Measurements from ENCODE around the gene PDK2.

The PDK2 gene

DNA sequence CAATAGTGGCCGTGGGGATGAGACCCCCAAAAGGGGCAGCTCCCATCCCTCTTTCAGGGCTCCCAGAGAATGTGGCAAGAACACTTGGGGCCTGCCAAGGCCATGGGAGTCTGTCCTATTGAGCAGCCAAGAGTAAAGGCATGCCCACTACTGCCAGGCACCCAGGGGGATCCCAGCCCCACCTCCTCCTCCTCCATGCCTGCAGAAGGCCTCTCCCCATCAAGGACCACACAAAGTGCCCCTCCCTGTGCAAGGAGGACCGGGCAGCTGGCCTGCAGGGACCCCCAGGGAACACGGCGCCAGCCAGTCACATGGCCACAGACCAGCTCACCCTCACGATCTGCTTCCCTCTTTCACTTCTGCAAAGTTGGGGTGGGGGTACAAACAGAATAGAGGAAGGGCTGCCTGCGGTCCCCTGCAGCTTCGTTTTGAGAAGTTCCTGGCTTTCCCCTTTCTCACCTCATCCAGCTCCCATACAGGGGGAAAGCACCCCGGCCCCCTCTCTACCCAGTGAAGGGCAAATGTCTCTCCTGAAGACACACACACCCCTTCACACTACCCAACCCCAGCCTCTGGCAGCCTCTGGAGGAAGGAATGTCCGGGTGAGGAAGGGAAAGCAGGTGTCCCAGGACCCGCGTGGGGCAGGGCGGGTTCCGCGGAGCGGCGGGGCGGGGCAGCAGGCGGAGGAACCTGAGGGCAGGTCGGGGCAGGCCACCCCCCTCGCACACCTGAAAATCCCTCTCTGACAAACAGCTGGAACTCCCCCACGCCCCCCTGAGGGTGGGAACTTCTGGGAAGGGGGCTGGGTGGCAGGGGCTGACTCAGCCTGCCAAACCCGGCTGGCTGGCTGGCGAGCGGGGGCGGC is 53.3 kb downstream of the PDK2 start:
- in situ Hi-C loops (cut with MboI; ENCODE audit: low sequenced_read_pairs), result no loop called here

DNA sequence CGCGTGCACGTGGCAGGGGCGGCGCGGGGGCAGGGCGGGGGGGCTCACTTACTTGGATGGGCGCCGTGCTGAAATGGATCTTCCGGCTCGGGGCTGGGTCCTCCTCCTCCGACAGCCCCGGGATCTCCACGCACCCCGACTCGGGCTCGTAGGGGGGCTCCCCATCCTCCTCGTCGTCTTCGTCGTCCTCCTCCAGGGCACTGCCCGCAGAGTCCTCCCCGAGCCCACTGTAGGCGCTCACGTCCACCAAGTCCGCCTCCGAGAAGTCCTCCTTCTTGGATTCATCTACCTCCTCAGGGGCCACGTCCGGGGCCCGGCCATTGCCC is 53.9 kb downstream of the PDK2 start:
- in situ Hi-C loops (cut with MboI; ENCODE audit: low sequenced_read_pairs), result no loop called here

DNA sequence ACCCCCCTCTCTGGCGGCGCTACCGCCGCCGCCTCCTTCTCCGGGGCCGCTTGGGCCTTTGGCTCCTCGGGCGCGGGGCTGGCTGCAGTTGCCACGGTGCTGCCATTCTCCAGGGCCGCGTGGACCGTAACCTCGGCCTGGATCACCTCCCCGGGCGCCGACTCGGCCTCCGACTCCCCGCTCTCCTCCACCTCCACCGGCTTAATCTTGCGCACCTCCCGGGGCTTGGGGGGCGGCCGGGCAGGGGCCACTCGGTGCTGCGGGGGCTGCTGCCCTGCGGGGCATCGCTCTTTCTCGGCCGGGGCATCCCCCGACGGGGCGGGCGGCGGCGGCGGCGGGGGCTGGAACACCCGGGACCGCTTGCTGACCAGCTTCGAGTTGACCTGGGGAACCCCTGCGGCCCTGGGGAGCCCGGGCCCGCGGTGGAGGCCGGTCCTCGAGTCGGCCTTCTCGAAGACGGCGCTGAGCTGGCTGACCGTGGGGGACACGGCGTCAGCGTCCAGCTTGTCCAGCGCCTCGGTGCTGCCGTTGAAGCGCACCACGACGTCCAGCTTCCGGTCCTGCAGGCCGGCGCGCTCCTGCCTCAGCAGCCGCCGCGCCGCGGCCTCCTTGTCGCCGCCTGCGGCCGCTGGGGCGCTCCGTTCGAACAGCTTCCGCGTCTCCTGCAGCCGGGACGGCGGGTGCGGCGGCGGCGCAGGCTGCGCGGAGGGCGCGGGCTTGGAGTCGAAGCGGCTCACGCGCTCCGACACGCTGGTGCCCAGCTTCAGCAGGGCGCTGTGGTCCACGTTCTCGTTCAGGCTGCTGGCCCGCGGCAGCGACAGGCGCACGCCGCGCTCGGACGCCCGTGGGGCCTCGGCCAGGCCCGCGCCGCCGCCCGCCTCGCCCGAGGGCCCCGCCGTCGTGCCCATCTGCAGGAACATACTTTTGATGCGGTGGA is 54.5 kb downstream of the PDK2 start:
- in situ Hi-C loops (cut with MboI; ENCODE audit: low sequenced_read_pairs), result no loop called here

DNA sequence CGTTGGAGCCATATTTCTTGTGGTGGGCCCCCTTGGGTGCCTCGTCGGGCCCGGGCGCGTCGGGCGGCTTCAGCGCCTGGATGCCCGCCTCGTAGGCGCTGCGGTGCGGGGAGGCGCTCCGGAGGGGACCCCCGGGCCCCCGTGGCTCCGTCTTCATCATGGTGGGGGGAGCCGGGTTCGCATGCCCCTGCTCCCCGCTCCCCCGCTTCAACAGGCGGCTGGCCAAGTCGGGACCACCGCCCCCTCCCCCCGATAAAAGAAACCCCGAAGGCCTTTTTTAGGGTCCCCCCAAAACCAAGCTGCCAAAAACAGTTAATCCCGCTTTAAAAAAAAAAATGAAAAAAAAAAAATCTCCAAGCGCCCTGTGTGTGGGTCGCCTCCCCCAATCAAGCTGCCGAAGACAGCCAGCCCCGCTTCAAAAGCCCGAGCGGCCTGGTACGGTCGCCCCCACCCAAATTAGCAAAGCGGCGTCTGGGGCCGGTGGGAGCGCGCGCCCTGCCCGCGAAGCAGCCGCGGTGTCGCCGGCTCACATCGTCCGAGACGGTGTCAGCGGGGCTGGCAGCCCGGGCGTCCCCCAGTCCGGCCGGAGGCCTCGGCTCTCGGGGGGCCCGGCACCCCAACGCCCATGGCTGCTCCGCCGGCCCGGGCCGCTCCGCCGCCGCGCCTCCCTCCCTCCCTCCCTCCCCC is 55.3 kb downstream of the PDK2 start, which contains the start of gene PPP1R9B:
Gene PPP1R9B, minus strand, starts transcription at position 324 of the 687 bp plus-strand sequence. Its CDS starts 164 bp downstream, at position 160.
- in situ Hi-C loops (cut with MboI; ENCODE audit: low sequenced_read_pairs), result no loop called here

DNA sequence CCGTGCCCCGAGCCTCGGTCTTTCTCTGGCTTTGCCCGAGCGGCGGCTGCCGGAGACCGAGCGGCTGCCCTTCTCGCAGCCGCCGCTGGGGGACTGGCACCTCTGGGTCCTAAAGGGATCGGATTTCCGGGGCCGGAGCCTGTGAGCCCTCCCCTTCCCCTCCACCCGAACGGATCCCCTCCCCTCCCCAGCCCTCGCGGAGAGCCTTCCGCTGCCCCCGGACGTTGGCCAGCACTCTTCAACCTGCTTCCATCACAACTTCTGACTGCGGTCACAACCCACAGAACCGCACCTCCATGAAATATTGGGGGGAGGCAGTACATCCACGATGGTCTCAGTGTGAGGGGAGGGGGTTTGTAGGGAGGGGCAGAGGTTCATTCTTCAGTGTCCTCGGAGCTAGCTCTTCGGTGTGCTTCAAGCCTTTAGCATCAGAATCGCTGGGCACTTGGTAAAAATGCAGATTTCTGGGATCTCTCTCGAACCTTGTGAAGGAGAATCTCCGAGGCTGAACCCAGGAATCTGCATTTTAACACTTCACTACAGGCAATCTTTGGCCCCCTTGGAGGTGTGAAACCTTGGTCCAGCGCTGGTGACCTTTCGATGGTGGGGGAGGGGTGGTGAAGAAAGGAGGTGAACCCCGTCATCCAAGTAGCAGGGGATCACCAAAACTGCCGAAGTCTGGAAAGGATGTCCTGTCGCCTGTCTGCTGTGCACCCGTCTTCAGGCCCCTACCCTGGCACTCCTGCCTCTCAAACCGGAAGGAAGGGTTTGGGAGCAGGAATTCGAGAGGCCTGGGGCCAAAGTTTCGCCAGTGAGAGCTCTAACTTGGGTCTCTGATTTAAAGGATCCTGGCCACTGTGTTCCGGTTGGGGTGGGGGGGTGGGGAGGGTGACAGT is 56.1 kb downstream of the PDK2 start:
- in situ Hi-C loops (cut with MboI; ENCODE audit: low sequenced_read_pairs), result no loop called here

DNA sequence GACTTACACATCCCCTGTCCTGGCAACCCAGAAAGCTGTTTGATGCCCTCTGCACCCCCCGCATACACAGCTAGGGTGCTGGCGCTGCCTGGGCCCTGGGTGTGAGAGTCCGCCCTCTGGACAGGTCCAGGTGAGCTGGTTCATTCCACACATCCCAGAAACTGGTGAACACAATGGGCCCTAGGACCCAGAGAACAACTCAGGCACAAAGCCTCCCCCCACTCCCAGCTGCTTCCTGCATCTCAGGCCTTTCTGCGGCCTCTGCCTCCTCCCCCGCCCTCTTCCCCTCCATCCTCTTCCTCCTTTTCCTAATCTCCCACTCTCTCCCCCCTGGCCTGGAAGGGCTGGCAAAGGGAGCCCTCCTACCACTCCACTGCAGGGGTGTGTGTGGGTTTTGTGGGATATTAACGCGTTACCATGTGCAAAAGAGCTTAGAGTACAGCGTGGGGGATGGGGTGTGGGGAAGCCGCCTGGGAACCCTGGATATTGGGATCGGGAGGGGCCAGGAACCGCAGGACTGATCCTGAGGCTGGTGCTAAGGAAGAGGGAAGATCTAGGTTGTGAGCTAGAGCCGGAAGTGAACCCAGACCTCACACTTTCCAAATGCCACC is 56.9 kb downstream of the PDK2 start:
- in situ Hi-C loops (cut with MboI; ENCODE audit: low sequenced_read_pairs), result no loop called here

DNA sequence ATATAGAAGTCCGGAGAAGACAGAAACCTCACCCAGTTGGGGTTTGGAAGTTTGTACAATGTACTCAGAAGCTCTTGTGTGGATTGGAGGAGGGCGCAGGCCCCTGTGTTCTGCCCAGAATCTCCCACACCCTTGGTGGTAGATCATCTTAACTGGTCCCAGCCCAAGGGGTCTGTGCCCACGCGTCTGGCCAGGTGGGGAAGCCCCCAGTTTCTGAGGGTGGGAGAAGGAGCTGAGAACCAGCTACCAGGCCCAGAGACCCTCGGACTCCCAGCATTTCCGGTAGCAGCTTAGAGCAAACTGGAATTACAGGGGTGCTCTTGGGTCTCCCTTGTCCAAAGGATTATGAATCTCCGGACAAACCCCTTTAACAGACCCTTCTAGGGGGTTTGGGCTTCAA is 57.6 kb downstream of the PDK2 start:
- in situ Hi-C loops (cut with MboI; ENCODE audit: low sequenced_read_pairs), result no loop called here

DNA sequence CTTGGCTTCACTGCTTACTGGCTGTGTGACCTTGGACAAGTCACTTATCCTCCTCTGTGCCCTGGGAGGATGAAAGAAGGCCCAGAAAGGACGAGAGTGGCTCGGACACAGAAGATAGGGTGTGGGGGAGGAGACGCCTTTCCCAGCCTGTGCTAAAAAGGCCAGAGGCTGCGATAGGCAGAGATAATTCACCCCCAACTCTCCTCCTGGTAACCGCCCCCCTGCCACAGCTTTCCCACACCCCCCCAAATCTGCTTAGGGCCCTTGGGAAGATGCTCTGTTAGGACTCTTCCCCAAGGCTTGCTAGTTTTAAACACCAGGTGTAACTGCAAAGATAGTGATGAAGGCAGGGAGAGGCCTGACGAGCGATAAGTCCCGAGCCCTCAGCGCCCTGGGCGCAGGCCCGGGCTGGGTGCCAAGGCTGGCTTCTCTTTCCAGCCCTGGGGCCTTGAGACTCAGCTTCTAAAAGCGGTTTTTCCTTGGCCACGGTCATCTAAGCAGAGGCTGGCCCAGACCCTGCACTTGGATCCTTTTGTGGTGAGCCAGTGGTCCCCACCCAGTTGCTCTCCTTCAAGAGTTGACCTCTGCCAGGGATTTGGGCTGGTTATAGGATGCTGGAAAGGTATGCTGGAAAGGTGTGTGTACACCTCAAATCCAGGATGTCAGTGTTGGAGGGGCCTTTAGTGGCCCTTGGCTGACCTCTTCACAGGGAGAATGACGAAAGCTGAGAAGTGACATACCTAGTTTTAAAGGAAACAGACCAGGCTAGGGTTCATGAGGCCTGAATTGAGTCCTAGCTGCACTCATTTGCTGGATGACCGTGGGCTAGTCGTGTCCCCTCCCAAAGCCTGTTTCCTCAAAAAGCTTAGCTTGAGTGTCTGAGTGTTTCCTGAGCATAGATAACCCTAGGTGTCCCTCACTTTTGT is 58.8 kb downstream of the PDK2 start:
- in situ Hi-C loops (cut with MboI; ENCODE audit: low sequenced_read_pairs), result no loop called here

DNA sequence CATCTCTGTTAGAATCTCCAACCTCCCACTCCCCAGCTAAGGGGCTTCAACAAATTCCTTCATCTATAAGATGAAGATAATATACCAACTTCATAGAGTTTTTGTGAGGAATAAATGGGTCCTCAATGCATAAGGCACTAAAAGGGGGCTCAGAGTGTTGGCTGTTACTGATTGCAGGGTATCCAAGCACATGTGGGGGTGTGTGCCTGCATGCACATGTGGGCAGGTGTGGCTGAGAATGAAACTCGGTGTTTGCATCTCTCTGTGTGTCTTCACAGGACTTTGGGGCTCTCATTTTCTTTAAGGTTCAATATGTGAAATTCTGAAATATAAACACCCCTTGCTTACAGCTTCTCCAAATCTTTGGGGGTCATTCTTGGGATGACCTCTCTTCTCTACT is 59.5 kb downstream of the PDK2 start:
- in situ Hi-C loops (cut with MboI; ENCODE audit: low sequenced_read_pairs), result no loop called here

DNA sequence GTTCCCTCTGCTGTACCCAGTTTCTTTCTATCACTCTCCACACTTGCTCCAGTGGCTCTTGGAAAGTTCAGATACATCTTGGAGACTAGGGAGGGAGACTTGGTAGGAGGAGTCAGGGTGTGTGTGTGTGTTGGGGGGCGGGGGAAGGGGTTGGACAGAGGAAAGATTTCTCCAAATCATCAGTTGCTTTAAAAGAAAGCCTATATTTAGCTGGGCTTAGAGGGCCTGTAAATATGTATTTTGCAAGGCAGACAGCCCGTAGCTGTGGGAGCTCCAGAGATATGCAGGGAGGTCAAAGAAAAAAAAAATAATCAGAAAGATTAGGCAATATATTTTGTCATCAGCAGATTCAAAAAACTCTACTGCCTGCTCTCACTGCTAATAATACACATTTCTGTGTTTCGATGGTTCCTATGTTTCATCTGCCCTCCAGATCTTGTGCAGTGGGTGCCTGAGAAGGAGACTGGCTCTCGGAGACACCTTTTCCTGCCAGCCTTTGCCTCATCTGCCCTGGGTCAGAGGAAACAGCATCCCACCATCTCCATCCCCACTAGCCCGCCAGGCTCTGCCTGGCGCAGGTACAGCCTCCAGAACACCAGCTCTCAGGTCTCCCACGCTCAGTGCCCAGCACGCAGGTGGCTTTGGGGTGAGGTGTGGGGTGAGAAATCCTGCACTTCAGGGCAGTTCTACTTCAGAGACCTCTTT is 60.1 kb downstream of the PDK2 start:
- in situ Hi-C loops (cut with MboI; ENCODE audit: low sequenced_read_pairs), result no loop called here

DNA sequence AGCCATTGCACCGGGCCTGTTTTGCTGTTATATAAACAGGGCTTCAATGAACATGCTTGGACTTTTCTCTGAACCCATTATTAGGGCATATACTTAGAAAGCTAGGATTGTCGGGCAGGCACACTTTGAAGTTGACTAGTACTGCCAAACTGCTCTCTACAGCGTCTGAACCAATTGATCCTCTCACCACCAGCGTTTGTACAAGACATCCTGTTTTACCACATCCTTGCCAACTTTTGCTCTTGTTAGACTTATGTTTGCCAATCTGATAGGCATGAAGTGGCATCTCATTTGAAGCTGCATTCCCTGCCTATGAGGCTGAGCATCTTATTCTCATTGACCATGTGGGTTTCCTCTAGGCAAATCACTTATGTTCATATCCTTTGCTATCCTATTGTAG is 62.7 kb downstream of the PDK2 start:
- in situ Hi-C loops (cut with MboI; ENCODE audit: low sequenced_read_pairs), result no loop called here

DNA sequence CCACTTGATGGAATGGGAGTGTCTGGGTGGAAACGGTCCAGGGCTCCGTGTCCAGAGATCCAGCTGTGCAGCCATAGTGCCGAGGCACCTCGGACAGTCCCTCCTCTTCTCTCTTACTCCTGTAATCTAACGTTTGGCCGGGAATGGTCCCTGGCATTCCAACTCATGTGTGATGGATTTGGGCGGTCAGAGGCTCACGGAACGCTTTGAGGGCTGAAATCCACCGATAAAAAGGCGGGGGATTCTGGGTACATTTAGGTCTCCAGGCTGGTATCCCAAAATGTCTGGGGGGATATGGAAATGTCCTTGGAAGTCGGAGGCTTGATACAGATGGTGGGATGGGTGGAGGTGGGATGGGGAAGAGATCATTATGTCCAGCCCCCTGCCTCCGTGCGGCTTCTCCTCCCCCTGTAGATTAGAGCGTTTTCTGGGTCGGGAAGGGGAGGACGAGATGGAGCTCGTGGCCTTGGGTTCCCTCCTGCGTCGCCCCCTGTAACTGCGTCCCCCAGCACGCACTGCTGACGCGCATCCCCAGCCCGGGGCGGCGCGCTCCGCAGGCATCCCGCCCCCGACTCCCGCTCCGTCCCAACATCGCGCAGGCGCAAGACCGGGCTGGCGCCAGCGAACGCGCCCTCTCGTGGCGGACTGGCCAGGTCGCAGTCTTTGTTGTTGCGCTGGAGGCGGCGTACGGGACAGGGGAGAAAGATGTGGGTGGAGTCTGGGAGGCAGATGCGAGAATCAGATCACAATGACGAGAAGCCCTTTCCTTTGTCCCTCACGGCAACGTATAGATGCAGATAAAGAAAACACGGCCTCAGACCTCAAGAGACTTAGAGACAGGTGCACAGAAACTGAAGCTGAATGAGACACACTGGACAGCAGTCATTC is 66.1 kb downstream of the PDK2 start:
- in situ Hi-C loops (cut with MboI; ENCODE audit: low sequenced_read_pairs), result no loop called here

Data from hTERT RPE-1 (cell line).